ENCODE data around the gene SIAH2.

Gene SIAH2

DNA sequence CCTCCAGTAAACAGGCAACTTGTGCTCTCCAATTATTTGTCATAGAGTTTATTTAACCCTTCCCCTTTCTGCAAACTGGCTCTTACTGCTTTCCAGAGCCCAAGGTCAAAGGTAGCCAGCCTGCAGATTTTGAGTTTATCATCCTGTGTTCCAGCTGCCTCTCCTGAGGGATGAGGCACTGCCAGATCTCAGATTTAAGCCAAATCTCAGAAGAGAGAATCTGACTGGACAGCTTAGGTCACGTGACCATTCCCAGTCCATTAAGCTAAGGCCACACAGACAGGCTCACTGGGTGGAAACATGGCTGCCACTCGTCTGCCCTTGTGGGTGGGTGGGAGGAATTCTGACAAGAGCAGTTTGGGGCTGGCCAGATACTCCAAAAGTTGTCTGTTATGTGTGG lies 8.6 kb upstream of the SIAH2 start:
- Histone ChIP-seq H3K27ac (ENCODE audit: low read length) (no peak overlapping the region), H3K27me3 (ENCODE audit: insufficient read depth, low read length) (no peaks in the 10 kb centered on the region), H3K4me1 (ENCODE audit: insufficient read depth, low read length) (no peaks in the 10 kb centered on the region), H3K9ac (ENCODE audit: low read depth, low read length) (no peak overlapping the region), H3K9me3 (ENCODE audit: insufficient read depth, low read depth, low read length) (no peaks in the 10 kb centered on the region), H3K4me3 (ENCODE audit: low read length) (no peak overlapping the region), H3K36me3 (ENCODE audit: insufficient read depth, low read depth, low read length) (no peaks in the 10 kb centered on the region)

DNA sequence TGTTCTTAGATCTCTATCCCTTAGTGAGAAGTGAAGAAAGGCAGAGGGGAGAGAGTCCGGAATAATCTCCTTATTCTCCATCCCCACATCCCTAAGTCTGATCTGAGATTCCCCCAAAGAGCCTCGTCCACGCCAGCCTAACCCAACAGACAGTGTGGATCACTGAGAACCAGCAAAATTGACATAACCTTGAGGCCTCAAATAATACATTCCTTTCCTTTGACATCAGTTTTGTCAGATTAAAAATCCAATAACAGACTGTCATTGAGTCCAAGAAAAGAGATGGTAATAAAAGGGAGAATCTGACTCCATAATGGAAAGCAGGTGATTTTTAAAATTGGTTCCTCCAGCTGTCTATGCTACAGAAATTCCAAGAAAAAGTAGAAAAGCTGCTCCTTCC lies 7.7 kb upstream of the SIAH2 start:
- Histone ChIP-seq H3K9me3 (ENCODE audit: insufficient read depth, low read depth, low read length) (no peaks in the 10 kb centered on the region), H3K36me3 (ENCODE audit: insufficient read depth, low read depth, low read length) (no peaks in the 10 kb centered on the region), H3K4me3 (ENCODE audit: low read length) (no peak overlapping the region), H3K4me1 (ENCODE audit: insufficient read depth, low read length) (peaks cover 5% of the 10 kb centered on the region), H3K27me3 (ENCODE audit: insufficient read depth, low read length) (peaks cover under 1% of the 10 kb centered on the region; the same call in 1 of the 2 replicates), H3K27ac (ENCODE audit: low read length) (no peak overlapping the region), H3K9ac (ENCODE audit: low read depth, low read length) (no peak overlapping the region)

DNA sequence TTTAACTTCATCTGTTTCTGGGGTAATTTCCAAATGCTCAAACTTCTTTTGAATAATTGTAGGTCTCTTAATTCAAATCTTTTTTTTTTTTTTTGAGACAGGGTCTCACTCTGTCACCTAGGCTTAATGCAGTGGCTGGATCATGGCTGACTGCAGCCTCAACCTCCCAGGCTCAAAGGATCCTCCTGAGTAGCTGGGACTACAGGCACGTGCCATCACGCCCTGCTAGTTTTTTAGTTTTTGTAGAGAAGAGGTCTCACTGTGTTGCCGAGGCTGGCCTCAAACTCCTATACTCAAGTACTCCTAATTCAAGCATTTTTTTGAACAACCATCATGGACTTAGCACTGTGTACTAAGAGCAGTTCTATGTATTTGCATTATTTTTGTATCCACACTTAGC lies 3.8 kb upstream of the SIAH2 start:
- peaks cover 33% of the 10 kb centered on the region for H3K27me3 ChIP-seq (ENCODE audit: insufficient read depth, low read length)
- no peaks in the 10 kb centered on the region for H3K36me3 ChIP-seq (ENCODE audit: insufficient read depth, low read depth, low read length)
- no peak overlapping the region for H3K4me3 ChIP-seq (ENCODE audit: low read length)
- H3K4me1 ChIP-seq (ENCODE audit: insufficient read depth, low read length): peaks cover 12% of the 10 kb centered on the region
- no peaks in the 10 kb centered on the region for H3K9me3 ChIP-seq (ENCODE audit: insufficient read depth, low read depth, low read length)
- H3K9ac ChIP-seq (ENCODE audit: low read depth, low read length): no peak overlapping the region
- no peak overlapping the region for H3K27ac ChIP-seq (ENCODE audit: low read length)

DNA sequence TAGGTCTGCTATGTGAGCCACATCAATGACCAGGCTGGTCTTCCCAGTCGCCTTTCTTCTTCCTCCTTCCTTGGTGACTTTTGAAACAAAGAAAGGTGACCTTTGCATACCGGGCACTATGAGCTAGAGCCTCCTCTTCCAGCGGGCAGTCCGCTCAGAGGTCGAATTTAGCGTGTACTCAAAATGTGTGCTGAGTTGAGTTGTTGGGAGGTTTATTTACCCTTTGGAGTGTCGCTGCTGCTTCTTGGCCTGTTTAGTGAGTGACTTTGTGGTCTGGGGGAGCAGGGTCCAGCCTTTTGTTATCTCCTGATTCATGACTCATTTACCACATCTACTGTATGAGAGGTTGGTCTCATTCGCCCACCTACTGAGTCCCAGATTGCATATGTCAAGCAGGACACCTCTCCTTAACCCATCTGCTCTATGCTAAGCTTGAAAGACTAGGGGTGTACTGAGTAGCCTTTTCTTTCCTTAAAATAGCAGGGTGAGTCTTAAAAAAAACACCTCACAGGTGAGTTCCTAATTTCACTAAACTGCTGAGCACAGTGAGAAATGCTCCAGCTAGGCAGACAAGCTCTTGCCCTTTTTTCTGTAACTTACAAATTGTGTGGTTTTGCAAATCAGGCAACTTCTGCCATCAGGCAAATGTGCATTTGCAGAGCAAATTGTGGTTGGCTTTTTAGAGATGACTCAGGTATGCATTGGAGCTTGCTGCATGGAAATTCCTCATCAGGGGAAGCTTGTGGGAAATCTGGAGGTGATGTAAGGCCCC lies 3.2 kb upstream of the SIAH2 start:
- Histone ChIP-seq H3K36me3 (ENCODE audit: insufficient read depth, low read depth, low read length) (no peaks in the 10 kb centered on the region), H3K9me3 (ENCODE audit: insufficient read depth, low read depth, low read length) (no peaks in the 10 kb centered on the region), H3K27me3 (ENCODE audit: insufficient read depth, low read length) (peaks cover 39% of the 10 kb centered on the region), H3K27ac (ENCODE audit: low read length) (no peak overlapping the region), H3K9ac (ENCODE audit: low read depth, low read length) (no peak overlapping the region), H3K4me3 (ENCODE audit: low read length) (no peak overlapping the region), H3K4me1 (ENCODE audit: insufficient read depth, low read length) (peaks cover 15% of the 10 kb centered on the region)

DNA sequence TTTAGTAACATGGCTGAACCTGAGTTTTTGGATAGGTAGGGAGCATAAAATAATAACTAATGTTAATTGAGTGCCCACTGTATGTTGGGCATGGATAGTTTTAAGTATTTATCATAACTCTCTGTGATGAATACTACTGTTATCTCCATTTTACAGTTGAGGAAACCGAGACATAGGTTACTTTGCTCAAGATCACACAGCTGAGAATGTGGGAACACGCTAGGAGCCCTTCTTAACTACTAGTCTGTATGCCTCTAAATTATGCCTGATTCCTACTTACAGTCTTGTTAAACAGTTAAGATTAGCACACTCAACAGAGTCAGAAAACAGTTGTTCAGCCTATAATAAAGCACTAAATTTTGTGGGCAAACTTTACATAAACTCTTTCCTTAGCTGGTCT lies 2.0 kb upstream of the SIAH2 start:
- H3K36me3 ChIP-seq (ENCODE audit: insufficient read depth, low read depth, low read length): no peaks in the 10 kb centered on the region
- no peaks in the 10 kb centered on the region for H3K9me3 ChIP-seq (ENCODE audit: insufficient read depth, low read depth, low read length)
- no peak overlapping the region for H3K4me3 ChIP-seq (ENCODE audit: low read length)
- H3K27ac ChIP-seq (ENCODE audit: low read length): no peak overlapping the region
- no peak overlapping the region for H3K9ac ChIP-seq (ENCODE audit: low read depth, low read length)
- peaks cover 17% of the 10 kb centered on the region for H3K4me1 ChIP-seq (ENCODE audit: insufficient read depth, low read length)
- H3K27me3 ChIP-seq (ENCODE audit: insufficient read depth, low read length): peaks cover 45% of the 10 kb centered on the region

DNA sequence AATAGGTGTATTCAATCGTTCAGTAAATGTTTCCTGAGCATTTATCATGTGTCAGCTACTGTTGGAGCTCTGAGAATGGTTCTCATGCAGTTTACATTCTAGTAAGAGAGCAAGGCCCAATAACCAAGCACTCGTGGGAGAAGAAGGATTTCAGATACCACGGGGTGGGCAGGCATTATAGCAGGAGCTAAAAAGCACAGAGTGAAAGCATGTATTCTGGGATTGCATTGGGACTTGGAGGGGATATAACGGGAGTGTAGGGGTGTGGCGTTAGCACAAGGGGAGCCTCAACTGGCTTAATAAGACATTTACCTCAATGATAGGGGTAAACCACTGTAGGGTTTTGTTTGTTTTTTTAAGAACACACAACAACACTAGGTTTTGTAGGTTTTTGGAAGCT lies 1.6 kb upstream of the SIAH2 start:
- H3K9ac ChIP-seq (ENCODE audit: low read depth, low read length): no peak overlapping the region
- H3K27ac ChIP-seq (ENCODE audit: low read length): no peak overlapping the region
- peaks cover 45% of the 10 kb centered on the region for H3K27me3 ChIP-seq (ENCODE audit: insufficient read depth, low read length)
- no peaks in the 10 kb centered on the region for H3K36me3 ChIP-seq (ENCODE audit: insufficient read depth, low read depth, low read length)
- H3K4me3 ChIP-seq (ENCODE audit: low read length): no peak overlapping the region
- H3K4me1 ChIP-seq (ENCODE audit: insufficient read depth, low read length): peaks cover 17% of the 10 kb centered on the region
- no peaks in the 10 kb centered on the region for H3K9me3 ChIP-seq (ENCODE audit: insufficient read depth, low read depth, low read length)

DNA sequence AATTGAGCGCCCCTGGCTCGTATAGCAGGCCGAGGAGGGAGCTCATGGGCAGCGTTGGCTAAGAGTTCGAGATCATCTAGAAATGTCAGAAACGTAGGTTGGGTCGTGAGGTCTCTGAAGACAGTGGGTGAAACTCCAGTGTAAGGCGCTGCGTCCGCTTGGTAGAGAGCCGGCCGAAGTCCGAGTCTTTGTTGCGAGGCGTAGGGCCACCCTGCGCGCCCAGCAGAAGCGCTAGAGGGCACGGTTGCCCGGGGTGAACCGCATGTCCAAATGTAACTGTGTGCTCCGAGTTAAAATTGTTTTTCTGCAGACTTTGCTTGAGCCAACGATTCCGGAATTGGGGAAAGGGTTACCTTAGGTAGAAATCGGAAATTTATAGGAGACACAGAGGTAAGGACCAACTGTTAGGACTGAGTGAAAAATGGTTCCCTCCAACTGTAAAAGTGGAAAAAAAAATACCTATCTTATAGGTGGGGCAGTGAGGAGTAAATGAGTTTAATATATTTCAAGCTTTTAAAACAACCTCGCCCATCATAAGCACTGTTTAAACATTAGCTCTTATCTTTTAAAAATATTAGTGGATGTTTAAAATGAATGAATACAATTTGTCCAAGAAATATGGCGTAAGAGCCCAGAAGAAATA lies 993 bp upstream of the SIAH2 start:
- peaks cover 45% of the 10 kb centered on the region for H3K27me3 ChIP-seq (ENCODE audit: insufficient read depth, low read length)
- no peaks in the 10 kb centered on the region for H3K9me3 ChIP-seq (ENCODE audit: insufficient read depth, low read depth, low read length)
- H3K4me1 ChIP-seq (ENCODE audit: insufficient read depth, low read length): peaks cover 17% of the 10 kb centered on the region
- peak overlapping the region; percentile 80 for H3K4me3 ChIP-seq (ENCODE audit: low read length)
- peak overlapping the region; percentile 64; the same call in 1 of the 2 replicates for H3K9ac ChIP-seq (ENCODE audit: low read depth, low read length)
- H3K36me3 ChIP-seq (ENCODE audit: insufficient read depth, low read depth, low read length): no peaks in the 10 kb centered on the region
- H3K27ac ChIP-seq (ENCODE audit: low read length): no peak overlapping the region

DNA sequence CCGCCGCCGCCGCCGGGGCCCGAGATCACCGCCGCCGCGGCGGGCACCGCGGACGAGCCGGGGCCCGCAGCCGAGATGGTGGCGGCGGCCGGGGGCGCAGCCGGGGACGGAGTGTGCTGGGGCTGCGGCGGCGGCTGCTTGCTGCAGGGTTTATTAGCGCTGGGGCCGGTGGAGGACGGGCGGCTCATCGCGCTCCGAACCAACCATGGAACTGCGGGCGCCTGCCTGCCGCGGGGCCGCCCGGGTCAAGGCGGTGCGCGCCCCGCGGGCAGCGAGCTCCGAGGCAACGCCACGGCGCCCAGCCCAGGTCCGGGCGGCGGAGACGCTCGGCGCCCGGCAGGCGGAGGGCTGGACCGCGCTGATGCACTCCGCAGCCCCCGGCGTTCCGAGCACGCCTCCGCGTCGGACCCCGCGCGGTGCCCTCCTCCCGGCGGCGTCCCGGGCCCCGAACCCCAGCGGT lies 277 bp downstream of the SIAH2 start:
- no peaks in the 10 kb centered on the region for H3K36me3 ChIP-seq (ENCODE audit: insufficient read depth, low read depth, low read length)
- no peak overlapping the region for H3K27ac ChIP-seq (ENCODE audit: low read length)
- H3K4me3 ChIP-seq (ENCODE audit: low read length): peak overlapping the region; percentile 80; the same call in 1 of the 2 replicates
- peaks cover 45% of the 10 kb centered on the region for H3K27me3 ChIP-seq (ENCODE audit: insufficient read depth, low read length)
- H3K4me1 ChIP-seq (ENCODE audit: insufficient read depth, low read length): peaks cover 17% of the 10 kb centered on the region
- H3K9me3 ChIP-seq (ENCODE audit: insufficient read depth, low read depth, low read length): no peaks in the 10 kb centered on the region
- no peak overlapping the region for H3K9ac ChIP-seq (ENCODE audit: low read depth, low read length)

DNA sequence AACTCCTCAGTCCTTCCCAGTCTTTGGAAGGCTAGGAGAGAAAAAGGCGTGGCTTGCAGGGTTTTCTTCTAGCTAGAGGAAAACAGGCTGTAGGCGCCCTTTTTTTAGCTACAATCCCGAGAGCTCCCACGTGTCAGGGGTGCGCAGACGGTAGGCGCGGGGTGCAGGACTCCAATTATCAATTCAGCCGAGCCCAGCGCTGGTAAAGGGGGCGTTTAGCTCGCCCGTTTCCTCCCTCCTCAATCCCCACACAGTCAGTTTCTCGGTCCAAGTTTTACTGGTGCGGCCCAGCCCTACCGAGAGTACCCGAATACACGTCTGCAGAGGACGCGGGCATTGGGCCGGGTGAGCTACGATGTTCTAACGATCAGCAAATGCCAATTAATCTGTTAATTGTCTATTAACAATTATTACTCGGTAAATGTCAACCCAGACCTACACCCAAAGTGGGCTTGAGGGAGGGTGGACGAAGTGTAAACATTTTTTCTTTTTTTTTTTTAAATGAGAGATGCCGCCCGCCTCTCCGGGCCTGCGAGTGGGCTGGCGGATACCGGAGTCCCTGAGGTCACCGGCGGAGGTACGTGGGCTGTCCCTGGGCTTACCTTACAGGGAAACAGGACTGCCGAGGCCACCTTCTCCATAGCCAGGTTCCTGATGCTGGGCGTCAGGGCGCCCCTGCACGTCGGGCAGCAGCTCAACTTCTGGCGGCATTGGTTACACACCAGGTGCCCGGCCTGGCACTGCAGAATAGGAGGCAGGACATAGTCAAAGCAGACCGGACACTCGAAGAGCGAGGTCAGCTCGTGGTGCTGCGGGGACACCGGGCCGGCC lies 923 bp downstream of the SIAH2 start:
- no peaks in the 10 kb centered on the region for H3K9me3 ChIP-seq (ENCODE audit: insufficient read depth, low read depth, low read length)
- H3K27me3 ChIP-seq (ENCODE audit: insufficient read depth, low read length): peaks cover 45% of the 10 kb centered on the region
- H3K36me3 ChIP-seq (ENCODE audit: insufficient read depth, low read depth, low read length): no peaks in the 10 kb centered on the region
- H3K27ac ChIP-seq (ENCODE audit: low read length): no peak overlapping the region
- H3K9ac ChIP-seq (ENCODE audit: low read depth, low read length): peak overlapping the region; percentile 24; the same call in 1 of the 2 replicates
- H3K4me1 ChIP-seq (ENCODE audit: insufficient read depth, low read length): peaks cover 17% of the 10 kb centered on the region
- H3K4me3 ChIP-seq (ENCODE audit: low read length): peak overlapping the region; percentile 80

DNA sequence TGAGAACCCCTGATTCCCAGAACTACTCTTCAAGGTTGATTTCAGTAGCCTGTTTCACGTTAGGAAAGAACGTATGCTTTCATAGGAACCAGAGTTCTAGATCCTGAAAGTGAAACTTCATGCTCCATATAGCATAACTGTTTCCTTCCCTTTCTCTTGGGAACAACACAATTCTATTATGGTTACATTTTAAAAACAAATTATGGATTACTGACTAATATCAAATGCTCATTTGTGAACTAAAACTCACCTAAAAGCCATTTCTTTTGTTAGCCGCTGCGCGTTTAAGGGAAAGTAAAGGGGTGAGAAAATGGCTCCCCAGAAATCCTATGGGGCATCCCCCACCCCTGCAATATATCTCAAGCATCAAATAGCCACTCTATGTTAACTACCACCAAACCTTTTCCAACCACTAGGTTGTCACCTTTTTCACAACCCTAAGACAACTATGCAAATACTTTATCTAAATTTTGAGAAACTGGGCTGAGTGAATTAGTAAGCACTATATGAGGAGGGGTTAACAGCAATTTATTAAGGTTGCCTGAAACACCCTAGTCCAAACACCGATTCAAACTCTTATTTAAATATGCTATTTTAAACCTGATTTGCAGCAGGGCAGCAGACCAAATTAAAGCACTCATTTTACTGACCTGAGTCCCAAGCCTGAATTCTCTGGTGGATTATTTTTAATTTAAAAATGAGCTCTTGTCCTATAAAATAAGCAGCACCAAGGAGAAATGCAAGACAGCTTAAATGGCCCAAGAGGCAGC lies 2.4 kb downstream of the SIAH2 start:
- H3K9me3 ChIP-seq (ENCODE audit: insufficient read depth, low read depth, low read length): no peaks in the 10 kb centered on the region
- peak overlapping the region; percentile 80 for H3K4me3 ChIP-seq (ENCODE audit: low read length)
- H3K27me3 ChIP-seq (ENCODE audit: insufficient read depth, low read length): peaks cover 43% of the 10 kb centered on the region
- peaks cover 10% of the 10 kb centered on the region for H3K4me1 ChIP-seq (ENCODE audit: insufficient read depth, low read length)
- H3K9ac ChIP-seq (ENCODE audit: low read depth, low read length): peak overlapping the region; percentile 24; the same call in 1 of the 2 replicates
- no peak overlapping the region for H3K27ac ChIP-seq (ENCODE audit: low read length)
- H3K36me3 ChIP-seq (ENCODE audit: insufficient read depth, low read depth, low read length): no peaks in the 10 kb centered on the region

DNA sequence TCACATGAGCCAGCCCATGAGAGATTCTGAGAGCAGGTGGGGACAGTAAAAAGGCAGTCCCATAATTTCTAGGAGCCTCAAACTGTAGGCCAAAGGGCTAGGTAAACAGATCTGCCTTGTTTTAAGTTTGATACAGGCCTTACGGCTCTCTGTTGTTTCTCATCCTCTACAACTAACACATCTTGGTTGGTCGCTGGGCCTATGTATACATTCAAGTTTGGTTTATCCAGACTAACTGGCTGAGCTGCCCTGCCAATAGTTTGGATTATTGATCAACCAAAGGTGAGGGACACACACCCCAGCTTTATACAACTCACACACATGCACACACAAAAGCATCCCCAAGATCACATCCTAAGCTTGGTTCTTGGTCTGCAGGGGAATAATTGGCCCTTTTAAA lies 3.0 kb downstream of the SIAH2 start:
- no peaks in the 10 kb centered on the region for H3K36me3 ChIP-seq (ENCODE audit: insufficient read depth, low read depth, low read length)
- no peak overlapping the region for H3K4me3 ChIP-seq (ENCODE audit: low read length)
- H3K27ac ChIP-seq (ENCODE audit: low read length): no peak overlapping the region
- H3K9ac ChIP-seq (ENCODE audit: low read depth, low read length): no peak overlapping the region
- peaks cover 8% of the 10 kb centered on the region for H3K4me1 ChIP-seq (ENCODE audit: insufficient read depth, low read length)
- no peaks in the 10 kb centered on the region for H3K9me3 ChIP-seq (ENCODE audit: insufficient read depth, low read depth, low read length)
- H3K27me3 ChIP-seq (ENCODE audit: insufficient read depth, low read length): peaks cover 36% of the 10 kb centered on the region

Data from iPS-20b (cell line).